Measurements from ENCODE around the gene TEX29.

DNA sequence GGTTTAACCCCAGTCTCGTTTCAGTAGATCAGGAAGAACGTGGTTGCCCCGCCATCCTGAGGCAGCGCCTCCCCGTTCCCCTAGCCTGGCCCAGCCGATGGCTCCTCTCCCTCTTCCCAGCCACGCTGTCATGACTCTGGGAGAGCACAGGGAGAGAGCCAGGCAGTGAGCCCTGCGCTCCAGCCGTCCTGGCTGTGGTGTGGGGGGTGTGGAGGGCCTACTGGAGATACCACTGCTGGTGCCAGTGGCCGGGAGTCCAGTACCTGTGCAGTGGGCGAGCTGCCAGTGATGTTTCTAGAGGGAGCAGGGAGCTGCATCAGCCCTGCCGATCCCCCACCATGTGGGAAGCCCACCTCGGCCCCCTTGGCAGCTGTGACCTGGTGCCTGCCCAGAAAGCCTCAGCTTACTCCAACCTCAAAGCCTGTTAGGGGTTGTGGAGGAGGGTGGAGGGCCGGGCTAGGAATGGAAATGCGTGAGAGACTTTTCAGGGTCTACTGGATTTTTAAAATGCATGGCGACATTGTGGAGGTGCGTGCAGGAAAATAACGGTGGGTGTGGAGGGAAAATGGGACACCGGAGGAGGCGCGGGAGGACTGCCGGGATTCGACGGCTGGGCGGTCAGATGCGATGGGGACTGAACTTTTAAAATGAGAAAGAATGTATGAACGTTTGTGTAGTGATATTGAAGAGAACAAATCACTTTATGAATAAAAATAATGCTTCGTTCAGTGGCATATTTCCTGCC, 4.9 kb downstream of the TEX29 start:
- no peak for TF ChIP-seq EZH2 (IDR thresholded peaks at IDR 0.05; ENCODE audit: borderline replicate concordance, insufficient read depth, low read length, poor library complexity, severe bottlenecking)
- TF ChIP-seq, protein P1, sequence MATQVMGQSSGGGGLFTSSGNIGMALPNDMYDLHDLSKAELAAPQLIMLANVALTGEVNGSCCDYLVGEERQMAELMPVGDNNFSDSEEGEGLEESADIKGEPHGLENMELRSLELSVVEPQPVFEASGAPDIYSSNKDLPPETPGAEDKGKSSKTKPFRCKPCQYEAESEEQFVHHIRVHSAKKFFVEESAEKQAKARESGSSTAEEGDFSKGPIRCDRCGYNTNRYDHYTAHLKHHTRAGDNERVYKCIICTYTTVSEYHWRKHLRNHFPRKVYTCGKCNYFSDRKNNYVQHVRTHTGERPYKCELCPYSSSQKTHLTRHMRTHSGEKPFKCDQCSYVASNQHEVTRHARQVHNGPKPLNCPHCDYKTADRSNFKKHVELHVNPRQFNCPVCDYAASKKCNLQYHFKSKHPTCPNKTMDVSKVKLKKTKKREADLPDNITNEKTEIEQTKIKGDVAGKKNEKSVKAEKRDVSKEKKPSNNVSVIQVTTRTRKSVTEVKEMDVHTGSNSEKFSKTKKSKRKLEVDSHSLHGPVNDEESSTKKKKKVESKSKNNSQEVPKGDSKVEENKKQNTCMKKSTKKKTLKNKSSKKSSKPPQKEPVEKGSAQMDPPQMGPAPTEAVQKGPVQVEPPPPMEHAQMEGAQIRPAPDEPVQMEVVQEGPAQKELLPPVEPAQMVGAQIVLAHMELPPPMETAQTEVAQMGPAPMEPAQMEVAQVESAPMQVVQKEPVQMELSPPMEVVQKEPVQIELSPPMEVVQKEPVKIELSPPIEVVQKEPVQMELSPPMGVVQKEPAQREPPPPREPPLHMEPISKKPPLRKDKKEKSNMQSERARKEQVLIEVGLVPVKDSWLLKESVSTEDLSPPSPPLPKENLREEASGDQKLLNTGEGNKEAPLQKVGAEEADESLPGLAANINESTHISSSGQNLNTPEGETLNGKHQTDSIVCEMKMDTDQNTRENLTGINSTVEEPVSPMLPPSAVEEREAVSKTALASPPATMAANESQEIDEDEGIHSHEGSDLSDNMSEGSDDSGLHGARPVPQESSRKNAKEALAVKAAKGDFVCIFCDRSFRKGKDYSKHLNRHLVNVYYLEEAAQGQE (IDR thresholded peaks at IDR 0.05; ENCODE audit: borderline replicate concordance): no peak
